ENCODE measurements around the gene RTKN. TPM values are rescaled to one million over a fixed set of nuclear protein-coding genes. Genes with fewer than 3 reads are reported as not detected.

RTKN gene
- polyA plus RNA-seq, 1 donor from 2014 or later, result 4.9 TPM

DNA sequence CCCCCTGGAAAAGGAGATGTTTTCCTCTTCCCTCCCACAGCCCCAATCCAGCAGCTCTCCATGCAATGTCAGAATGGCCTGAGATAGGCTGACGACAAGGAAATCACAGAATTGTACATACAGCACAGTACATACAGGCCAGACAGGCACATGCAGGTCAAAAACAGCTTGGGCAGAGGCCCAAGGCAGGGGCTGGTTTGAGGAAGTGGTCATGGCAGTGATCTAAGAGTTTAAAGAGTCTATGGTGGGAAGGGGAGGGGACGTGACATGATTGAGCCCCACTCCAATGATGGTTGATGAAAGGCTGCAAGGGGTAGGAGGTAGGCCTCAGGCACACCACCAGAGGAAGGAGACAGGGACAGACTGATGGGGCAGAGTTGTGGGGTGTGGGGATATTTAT is 65.9 kb downstream of the RTKN start:
- Histone ChIP-seq H3K9ac (ENCODE audit: low read length) (no peak overlapping the region), H3K4me3 (ENCODE audit: low read length) (no peak overlapping the region), H3K36me3 (ENCODE audit: insufficient read depth, low read length) (peaks cover 11% of the 10 kb centered on the region), H3K27ac (ENCODE audit: low read length) (no peak overlapping the region), H4K20me1 (ENCODE audit: insufficient read depth) (peaks cover 4% of the 10 kb centered on the region), H2AFZ (ENCODE audit: low read depth, low read length) (no peak overlapping the region), H3K79me2 (replicated peaks; ENCODE audit: insufficient read depth, low read length) (peaks cover 70% of the 10 kb centered on the region), H3K9me2 (ENCODE audit: insufficient read depth, low read length) (no peaks in the 10 kb centered on the region), H3K27me3 (ENCODE audit: insufficient read depth, low read depth, low read length) (no peaks in the 10 kb centered on the region), H3K4me2 (ENCODE audit: low read length) (no peak overlapping the region), H3F3A (ENCODE audit: insufficient read depth, low read length, poor library complexity, severe bottlenecking) (no peaks in the 10 kb centered on the region), H3K9me3 (ENCODE audit: low read length) (no peaks in the 10 kb centered on the region)
- TF ChIP-seq, protein P1, sequence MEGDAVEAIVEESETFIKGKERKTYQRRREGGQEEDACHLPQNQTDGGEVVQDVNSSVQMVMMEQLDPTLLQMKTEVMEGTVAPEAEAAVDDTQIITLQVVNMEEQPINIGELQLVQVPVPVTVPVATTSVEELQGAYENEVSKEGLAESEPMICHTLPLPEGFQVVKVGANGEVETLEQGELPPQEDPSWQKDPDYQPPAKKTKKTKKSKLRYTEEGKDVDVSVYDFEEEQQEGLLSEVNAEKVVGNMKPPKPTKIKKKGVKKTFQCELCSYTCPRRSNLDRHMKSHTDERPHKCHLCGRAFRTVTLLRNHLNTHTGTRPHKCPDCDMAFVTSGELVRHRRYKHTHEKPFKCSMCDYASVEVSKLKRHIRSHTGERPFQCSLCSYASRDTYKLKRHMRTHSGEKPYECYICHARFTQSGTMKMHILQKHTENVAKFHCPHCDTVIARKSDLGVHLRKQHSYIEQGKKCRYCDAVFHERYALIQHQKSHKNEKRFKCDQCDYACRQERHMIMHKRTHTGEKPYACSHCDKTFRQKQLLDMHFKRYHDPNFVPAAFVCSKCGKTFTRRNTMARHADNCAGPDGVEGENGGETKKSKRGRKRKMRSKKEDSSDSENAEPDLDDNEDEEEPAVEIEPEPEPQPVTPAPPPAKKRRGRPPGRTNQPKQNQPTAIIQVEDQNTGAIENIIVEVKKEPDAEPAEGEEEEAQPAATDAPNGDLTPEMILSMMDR (IDR thresholded peaks at IDR 0.05; ENCODE audit: poor library complexity, severe bottlenecking), result no peak
- TF ChIP-seq RAD21 (conservative IDR thresholded peaks at IDR 0.05) (no peak), EZH2 (IDR thresholded peaks at IDR 0.05; ENCODE audit: borderline replicate concordance, insufficient read depth, low read length, poor library complexity, severe bottlenecking) (no peak), MXI1 (conservative IDR thresholded peaks at IDR 0.05; ENCODE audit: poor library complexity, severe bottlenecking) (no peak), TAF1 (IDR thresholded peaks at IDR 0.05; ENCODE audit: low read depth) (no peak), EP300 (conservative IDR thresholded peaks at IDR 0.05; ENCODE audit: poor library complexity, severe bottlenecking) (no peak), SMC3 (conservative IDR thresholded peaks at IDR 0.05; ENCODE audit: poor library complexity) (no peak), POLR2AphosphoS5 (IDR thresholded peaks at IDR 0.05) (no peak)
- TF ChIP-seq, protein P2, sequence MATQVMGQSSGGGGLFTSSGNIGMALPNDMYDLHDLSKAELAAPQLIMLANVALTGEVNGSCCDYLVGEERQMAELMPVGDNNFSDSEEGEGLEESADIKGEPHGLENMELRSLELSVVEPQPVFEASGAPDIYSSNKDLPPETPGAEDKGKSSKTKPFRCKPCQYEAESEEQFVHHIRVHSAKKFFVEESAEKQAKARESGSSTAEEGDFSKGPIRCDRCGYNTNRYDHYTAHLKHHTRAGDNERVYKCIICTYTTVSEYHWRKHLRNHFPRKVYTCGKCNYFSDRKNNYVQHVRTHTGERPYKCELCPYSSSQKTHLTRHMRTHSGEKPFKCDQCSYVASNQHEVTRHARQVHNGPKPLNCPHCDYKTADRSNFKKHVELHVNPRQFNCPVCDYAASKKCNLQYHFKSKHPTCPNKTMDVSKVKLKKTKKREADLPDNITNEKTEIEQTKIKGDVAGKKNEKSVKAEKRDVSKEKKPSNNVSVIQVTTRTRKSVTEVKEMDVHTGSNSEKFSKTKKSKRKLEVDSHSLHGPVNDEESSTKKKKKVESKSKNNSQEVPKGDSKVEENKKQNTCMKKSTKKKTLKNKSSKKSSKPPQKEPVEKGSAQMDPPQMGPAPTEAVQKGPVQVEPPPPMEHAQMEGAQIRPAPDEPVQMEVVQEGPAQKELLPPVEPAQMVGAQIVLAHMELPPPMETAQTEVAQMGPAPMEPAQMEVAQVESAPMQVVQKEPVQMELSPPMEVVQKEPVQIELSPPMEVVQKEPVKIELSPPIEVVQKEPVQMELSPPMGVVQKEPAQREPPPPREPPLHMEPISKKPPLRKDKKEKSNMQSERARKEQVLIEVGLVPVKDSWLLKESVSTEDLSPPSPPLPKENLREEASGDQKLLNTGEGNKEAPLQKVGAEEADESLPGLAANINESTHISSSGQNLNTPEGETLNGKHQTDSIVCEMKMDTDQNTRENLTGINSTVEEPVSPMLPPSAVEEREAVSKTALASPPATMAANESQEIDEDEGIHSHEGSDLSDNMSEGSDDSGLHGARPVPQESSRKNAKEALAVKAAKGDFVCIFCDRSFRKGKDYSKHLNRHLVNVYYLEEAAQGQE (IDR thresholded peaks at IDR 0.05; ENCODE audit: borderline replicate concordance), result no peak

Other genes with a start within 250 kb of the RTKN start
- 19.3 and 26.3 TPM in 2 replicates for gene MTHFD2, start 243.3 kb downstream of the RTKN start, polyA plus RNA-seq
- gene SLC4A5, start 98.5 kb downstream of the RTKN start, polyA plus RNA-seq, result 3.2 and 3.9 TPM in 2 replicates
- 160 and 183 TPM in 2 replicates for gene DCTN1, start 61.6 kb downstream of the RTKN start, polyA plus RNA-seq
- 1.7 and 3.3 TPM in 2 replicates for gene C2orf81, start 20.3 kb downstream of the RTKN start, polyA plus RNA-seq
- gene WDR54, start 20.2 kb downstream of the RTKN start, polyA plus RNA-seq, result 89.9 and 110 TPM in 2 replicates
- 35.2 and 53.2 TPM in 2 replicates for gene INO80B, start 13.2 kb upstream of the RTKN start, polyA plus RNA-seq
- gene WBP1, start 16.5 kb upstream of the RTKN start, polyA plus RNA-seq, result 220 and 230 TPM in 2 replicates
- 39.6 and 51.2 TPM in 2 replicates for gene MOGS, start 23.4 kb upstream of the RTKN start, polyA plus RNA-seq
- 28.0 and 28.6 TPM in 2 replicates for gene MRPL53, start 30.7 kb upstream of the RTKN start, polyA plus RNA-seq
- 21.6 and 48.0 TPM in 2 replicates for gene CCDC142, start 41.1 kb upstream of the RTKN start, polyA plus RNA-seq
- gene TTC31, start 41.1 kb upstream of the RTKN start, polyA plus RNA-seq, result 11.0 and 16.3 TPM in 2 replicates
- not detected in 2 replicates for gene LBX2, start 57.7 kb upstream of the RTKN start, polyA plus RNA-seq
- 30.2 and 38.9 TPM in 2 replicates for gene PCGF1, start 65.8 kb upstream of the RTKN start, polyA plus RNA-seq
- not detected in 2 replicates for gene TLX2, start 72.5 kb upstream of the RTKN start, polyA plus RNA-seq
- 0.59 and 0.78 TPM in 2 replicates for gene DQX1, start 84.3 kb upstream of the RTKN start, polyA plus RNA-seq
- gene AUP1, start 87.8 kb upstream of the RTKN start, polyA plus RNA-seq, result 153 and 163 TPM in 2 replicates
- gene HTRA2, start 88.0 kb upstream of the RTKN start, polyA plus RNA-seq, result 126 and 141 TPM in 2 replicates
- gene LOXL3, start 112.0 kb upstream of the RTKN start, polyA plus RNA-seq, result 17.1 and 20.1 TPM in 2 replicates
- gene DOK1, start 112.8 kb upstream of the RTKN start, polyA plus RNA-seq, result 0.30 and 0.79 TPM in 2 replicates
- not detected in 2 replicates for gene M1AP, start 206.4 kb upstream of the RTKN start, polyA plus RNA-seq
- 18.2 and 19.2 TPM in 2 replicates for gene SEMA4F, start 212.3 kb upstream of the RTKN start, polyA plus RNA-seq